ENCODE measurements around the gene PPARD. TPM values are rescaled to one million over a fixed set of nuclear protein-coding genes. Genes with fewer than 3 reads are reported as not detected.

Gene PPARD
- total and polyA plus RNA-seq, 2 of the 13 experiments (the other 11 are each of a cell fraction or from before 2014, with no cell fraction given): 6.1 to 13.3 TPM

DNA sequence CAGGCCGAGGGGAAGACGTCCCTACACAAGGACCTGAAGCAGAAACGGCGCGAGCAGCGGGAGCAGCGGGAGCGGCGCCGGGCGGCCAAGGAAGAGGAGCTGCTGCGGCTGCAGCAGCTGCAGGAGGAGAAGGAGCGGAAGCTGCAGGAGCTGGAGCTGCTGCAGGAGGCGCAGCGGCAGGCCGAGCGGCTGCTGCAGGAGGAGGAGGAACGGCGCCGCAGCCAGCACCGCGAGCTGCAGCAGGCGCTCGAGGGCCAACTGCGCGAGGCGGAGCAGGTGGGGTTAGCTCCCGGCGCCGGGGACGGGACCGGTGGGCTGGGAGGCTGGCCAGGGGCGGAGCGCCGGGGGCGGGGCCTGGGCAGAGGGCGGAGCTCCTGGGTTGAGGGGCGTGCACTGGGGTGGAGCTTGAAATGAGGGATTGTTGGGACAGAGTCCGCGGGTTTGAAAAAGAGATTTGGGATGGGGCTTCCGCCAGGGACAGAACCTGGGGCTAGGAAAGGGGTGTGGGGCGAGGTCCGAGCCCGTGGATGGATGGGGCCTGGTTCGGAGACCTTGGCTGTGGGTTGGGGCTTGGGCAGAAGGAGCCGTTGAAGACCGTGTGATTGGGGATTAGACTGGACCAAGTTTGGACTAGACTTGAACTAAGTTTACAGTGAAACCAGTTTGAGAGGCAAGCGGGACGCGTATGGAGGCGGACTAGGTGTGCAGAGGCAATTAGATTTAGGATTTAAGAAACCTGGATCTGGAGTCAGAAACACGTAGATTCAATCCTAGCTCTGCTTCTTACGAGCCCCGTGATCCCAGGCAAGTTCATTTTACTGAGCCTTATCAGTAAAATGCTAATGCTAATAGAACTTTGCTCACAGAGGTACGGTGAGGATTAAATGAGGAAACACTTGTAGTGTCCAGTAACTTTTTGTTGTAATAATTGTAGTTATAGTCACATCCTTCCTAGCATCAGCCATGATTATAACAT is 23.9 kb upstream of the PPARD start (continued):
- TF ChIP-seq, protein P1, sequence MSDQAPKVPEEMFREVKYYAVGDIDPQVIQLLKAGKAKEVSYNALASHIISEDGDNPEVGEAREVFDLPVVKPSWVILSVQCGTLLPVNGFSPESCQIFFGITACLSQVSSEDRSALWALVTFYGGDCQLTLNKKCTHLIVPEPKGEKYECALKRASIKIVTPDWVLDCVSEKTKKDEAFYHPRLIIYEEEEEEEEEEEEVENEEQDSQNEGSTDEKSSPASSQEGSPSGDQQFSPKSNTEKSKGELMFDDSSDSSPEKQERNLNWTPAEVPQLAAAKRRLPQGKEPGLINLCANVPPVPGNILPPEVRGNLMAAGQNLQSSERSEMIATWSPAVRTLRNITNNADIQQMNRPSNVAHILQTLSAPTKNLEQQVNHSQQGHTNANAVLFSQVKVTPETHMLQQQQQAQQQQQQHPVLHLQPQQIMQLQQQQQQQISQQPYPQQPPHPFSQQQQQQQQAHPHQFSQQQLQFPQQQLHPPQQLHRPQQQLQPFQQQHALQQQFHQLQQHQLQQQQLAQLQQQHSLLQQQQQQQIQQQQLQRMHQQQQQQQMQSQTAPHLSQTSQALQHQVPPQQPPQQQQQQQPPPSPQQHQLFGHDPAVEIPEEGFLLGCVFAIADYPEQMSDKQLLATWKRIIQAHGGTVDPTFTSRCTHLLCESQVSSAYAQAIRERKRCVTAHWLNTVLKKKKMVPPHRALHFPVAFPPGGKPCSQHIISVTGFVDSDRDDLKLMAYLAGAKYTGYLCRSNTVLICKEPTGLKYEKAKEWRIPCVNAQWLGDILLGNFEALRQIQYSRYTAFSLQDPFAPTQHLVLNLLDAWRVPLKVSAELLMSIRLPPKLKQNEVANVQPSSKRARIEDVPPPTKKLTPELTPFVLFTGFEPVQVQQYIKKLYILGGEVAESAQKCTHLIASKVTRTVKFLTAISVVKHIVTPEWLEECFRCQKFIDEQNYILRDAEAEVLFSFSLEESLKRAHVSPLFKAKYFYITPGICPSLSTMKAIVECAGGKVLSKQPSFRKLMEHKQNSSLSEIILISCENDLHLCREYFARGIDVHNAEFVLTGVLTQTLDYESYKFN (CRISPR knock-in tag; conservative IDR thresholded peaks at IDR 0.05): peak; percentile 62
- TF ChIP-seq STAG1 (CRISPR knock-in tag; IDR thresholded peaks at IDR 0.05) (peak; percentile 43), ZNF615 (CRISPR knock-in tag; IDR thresholded peaks at IDR 0.05; ENCODE audit: borderline replicate concordance) (no peak; the same call in 1 of the 2 replicates), YEATS4 (CRISPR knock-in tag; IDR thresholded peaks at IDR 0.05; ENCODE audit: borderline replicate concordance) (peak; percentile 66), ZNF30 (CRISPR knock-in tag; IDR thresholded peaks at IDR 0.05) (peak; percentile 26; the same call in 1 of the 2 replicates), KLF15 (CRISPR knock-in tag; IDR thresholded peaks at IDR 0.05; ENCODE audit: borderline replicate concordance) (0 out of 2 replicates have a peak, but pooled peaks have one; percentile 49), MAFG (CRISPR knock-in tag; IDR thresholded peaks at IDR 0.05) (no peak), MAZ (IDR thresholded peaks at IDR 0.05; ENCODE audit: borderline replicate concordance, low read depth, low read length) (peak; percentile 76; the same call in 1 of the 2 replicates), MAZ (CRISPR knock-in tag; IDR thresholded peaks at IDR 0.05; ENCODE audit: low read depth) (peak; percentile 81), ZC3H4 (CRISPR knock-in tag; IDR thresholded peaks at IDR 0.05; ENCODE audit: borderline replicate concordance) (no peak), EED (CRISPR knock-in tag; IDR thresholded peaks at IDR 0.05) (no peak; the same call in 1 of the 2 replicates), ZZZ3 (CRISPR knock-in tag; IDR thresholded peaks at IDR 0.05; ENCODE audit: borderline replicate concordance) (no peak), ZNF816 (CRISPR knock-in tag; IDR thresholded peaks at IDR 0.05; ENCODE audit: borderline replicate concordance) (no peak)
- TF ChIP-seq, protein P2, sequence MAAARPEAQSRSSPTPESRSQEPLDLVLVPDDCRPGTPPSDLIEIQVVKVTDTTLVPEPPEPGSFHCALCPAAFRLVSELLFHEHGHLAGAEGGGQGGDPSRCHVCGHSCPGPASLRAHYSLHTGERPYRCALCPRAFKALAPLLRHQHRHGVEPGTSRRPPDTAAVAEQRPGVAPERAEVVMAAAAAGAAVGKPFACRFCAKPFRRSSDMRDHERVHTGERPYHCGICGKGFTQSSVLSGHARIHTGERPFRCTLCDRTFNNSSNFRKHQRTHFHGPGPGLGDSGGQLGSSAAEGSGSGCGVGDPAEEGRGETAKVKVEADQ (CRISPR knock-in tag; IDR thresholded peaks at IDR 0.05; ENCODE audit: borderline replicate concordance): peak; percentile 16; the same call in 1 of the 2 replicates
- TF ChIP-seq, protein P3, sequence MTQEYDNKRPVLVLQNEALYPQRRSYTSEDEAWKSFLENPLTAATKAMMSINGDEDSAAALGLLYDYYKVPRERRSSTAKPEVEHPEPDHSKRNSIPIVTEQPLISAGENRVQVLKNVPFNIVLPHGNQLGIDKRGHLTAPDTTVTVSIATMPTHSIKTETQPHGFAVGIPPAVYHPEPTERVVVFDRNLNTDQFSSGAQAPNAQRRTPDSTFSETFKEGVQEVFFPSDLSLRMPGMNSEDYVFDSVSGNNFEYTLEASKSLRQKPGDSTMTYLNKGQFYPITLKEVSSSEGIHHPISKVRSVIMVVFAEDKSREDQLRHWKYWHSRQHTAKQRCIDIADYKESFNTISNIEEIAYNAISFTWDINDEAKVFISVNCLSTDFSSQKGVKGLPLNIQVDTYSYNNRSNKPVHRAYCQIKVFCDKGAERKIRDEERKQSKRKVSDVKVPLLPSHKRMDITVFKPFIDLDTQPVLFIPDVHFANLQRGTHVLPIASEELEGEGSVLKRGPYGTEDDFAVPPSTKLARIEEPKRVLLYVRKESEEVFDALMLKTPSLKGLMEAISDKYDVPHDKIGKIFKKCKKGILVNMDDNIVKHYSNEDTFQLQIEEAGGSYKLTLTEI (CRISPR knock-in tag; conservative IDR thresholded peaks at IDR 0.05): no peak
- TF ChIP-seq, protein P4, sequence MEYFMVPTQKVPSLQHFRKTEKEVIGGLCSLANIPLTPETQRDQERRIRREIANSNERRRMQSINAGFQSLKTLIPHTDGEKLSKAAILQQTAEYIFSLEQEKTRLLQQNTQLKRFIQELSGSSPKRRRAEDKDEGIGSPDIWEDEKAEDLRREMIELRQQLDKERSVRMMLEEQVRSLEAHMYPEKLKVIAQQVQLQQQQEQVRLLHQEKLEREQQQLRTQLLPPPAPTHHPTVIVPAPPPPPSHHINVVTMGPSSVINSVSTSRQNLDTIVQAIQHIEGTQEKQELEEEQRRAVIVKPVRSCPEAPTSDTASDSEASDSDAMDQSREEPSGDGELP (IDR thresholded peaks at IDR 0.05; ENCODE audit: borderline replicate concordance, low read depth): peak; percentile 10; the same call in 1 of the 2 replicates
- TF ChIP-seq, protein P5, sequence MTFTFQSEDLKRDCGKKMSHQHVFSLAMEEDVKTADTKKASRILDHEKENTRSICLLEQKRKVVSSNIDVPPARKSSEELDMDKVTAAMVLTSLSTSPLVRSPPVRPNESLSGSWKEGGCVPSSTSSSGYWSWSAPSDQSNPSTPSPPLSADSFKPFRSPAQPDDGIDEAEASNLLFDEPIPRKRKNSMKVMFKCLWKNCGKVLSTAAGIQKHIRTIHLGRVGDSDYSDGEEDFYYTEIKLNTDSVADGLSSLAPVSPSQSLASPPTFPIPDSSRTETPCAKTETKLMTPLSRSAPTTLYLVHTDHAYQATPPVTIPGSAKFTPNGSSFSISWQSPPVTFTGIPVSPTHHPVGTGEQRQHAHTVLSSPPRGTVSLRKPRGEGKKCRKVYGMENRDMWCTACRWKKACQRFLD (CRISPR knock-in tag; IDR thresholded peaks at IDR 0.05; ENCODE audit: borderline replicate concordance): peak; percentile 95
- TF ChIP-seq, protein P6, sequence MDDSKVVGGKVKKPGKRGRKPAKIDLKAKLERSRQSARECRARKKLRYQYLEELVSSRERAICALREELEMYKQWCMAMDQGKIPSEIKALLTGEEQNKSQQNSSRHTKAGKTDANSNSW (CRISPR knock-in tag; IDR thresholded peaks at IDR 0.05; ENCODE audit: borderline replicate concordance): no peak; the same call in 1 of the 2 replicates

All from HepG2 (cell line).